Measurements from ENCODE around the gene ARHGAP1.

Gene ARHGAP1

GRCh38 chr11:46666516-46666915 lies 33.9 kb downstream of the ARHGAP1 start:
- Histone ChIP-seq H3K4me1 (ENCODE audit: control insufficient read depth, insufficient read depth, low read length) (no peaks in the 10 kb centered on the region), H3K9ac (ENCODE audit: low read depth, low read length) (no peak overlapping the region), H3K4me3 (ENCODE audit: low read depth, low read length) (no peak overlapping the region), H3K27me3 (ENCODE audit: control insufficient read depth, insufficient read depth, low read length) (no peaks in the 10 kb centered on the region), H3K9me3 (ENCODE audit: control insufficient read depth, insufficient read depth, low read length) (no peaks in the 10 kb centered on the region), H3K36me3 (ENCODE audit: control insufficient read depth, insufficient read depth, low read length) (peaks cover 36% of the 10 kb centered on the region)

- no peaks in the 10 kb centered on the region for H3K27me3 ChIP-seq (ENCODE audit: control insufficient read depth, insufficient read depth, low read length)
- H3K9me3 ChIP-seq (ENCODE audit: control insufficient read depth, insufficient read depth, low read length), result no peaks in the 10 kb centered on the region
- no peak overlapping the region for H3K9ac ChIP-seq (ENCODE audit: low read depth, low read length)
- peaks cover 35% of the 10 kb centered on the region for H3K36me3 ChIP-seq (ENCODE audit: control insufficient read depth, insufficient read depth, low read length)
- H3K4me3 ChIP-seq (ENCODE audit: low read depth, low read length), result no peak overlapping the region
- no peaks in the 10 kb centered on the region for H3K4me1 ChIP-seq (ENCODE audit: control insufficient read depth, insufficient read depth, low read length)
Observed at GRCh38 chr11:46665356-46665755, 35.1 kb downstream of the ARHGAP1 start.

- Histone ChIP-seq H3K9me3 (ENCODE audit: control insufficient read depth, insufficient read depth, low read length) (no peaks in the 10 kb centered on the region), H3K36me3 (ENCODE audit: control insufficient read depth, insufficient read depth, low read length) (peaks cover 33% of the 10 kb centered on the region), H3K27me3 (ENCODE audit: control insufficient read depth, insufficient read depth, low read length) (no peaks in the 10 kb centered on the region)
Observed at GRCh38 chr11:46664612-46665011, 35.8 kb downstream of the ARHGAP1 start.

GRCh38 chr11:46663277-46663940 lies 37.0 kb downstream of the ARHGAP1 start:
- no peaks in the 10 kb centered on the region for H3K27me3 ChIP-seq (ENCODE audit: control insufficient read depth, insufficient read depth, low read length)
- peaks cover 28% of the 10 kb centered on the region for H3K36me3 ChIP-seq (ENCODE audit: control insufficient read depth, insufficient read depth, low read length)
- H3K9me3 ChIP-seq (ENCODE audit: control insufficient read depth, insufficient read depth, low read length), result no peaks in the 10 kb centered on the region
- no peak overlapping the region for H3K4me3 ChIP-seq (ENCODE audit: low read depth, low read length)
- no peak overlapping the region for H3K9ac ChIP-seq (ENCODE audit: low read depth, low read length)
- H3K4me1 ChIP-seq (ENCODE audit: control insufficient read depth, insufficient read depth, low read length), result no peaks in the 10 kb centered on the region

More at GRCh38 chr11:46664612-46665011, 35.8 kb downstream of the ARHGAP1 start:
- H3K4me1 ChIP-seq (ENCODE audit: control insufficient read depth, insufficient read depth, low read length), result no peaks in the 10 kb centered on the region
- no peak overlapping the region for H3K9ac ChIP-seq (ENCODE audit: low read depth, low read length)
- no peak overlapping the region for H3K4me3 ChIP-seq (ENCODE audit: low read depth, low read length)

GRCh38 chr11:46662366-46662765 lies 38.1 kb downstream of the ARHGAP1 start:
- H3K9ac ChIP-seq (ENCODE audit: low read depth, low read length), result no peak overlapping the region
- H3K36me3 ChIP-seq (ENCODE audit: control insufficient read depth, insufficient read depth, low read length), result peaks cover 22% of the 10 kb centered on the region
- H3K27me3 ChIP-seq (ENCODE audit: control insufficient read depth, insufficient read depth, low read length), result no peaks in the 10 kb centered on the region
- no peaks in the 10 kb centered on the region for H3K4me1 ChIP-seq (ENCODE audit: control insufficient read depth, insufficient read depth, low read length)
- no peaks in the 10 kb centered on the region for H3K9me3 ChIP-seq (ENCODE audit: control insufficient read depth, insufficient read depth, low read length)
- no peak overlapping the region for H3K4me3 ChIP-seq (ENCODE audit: low read depth, low read length)

DNA sequence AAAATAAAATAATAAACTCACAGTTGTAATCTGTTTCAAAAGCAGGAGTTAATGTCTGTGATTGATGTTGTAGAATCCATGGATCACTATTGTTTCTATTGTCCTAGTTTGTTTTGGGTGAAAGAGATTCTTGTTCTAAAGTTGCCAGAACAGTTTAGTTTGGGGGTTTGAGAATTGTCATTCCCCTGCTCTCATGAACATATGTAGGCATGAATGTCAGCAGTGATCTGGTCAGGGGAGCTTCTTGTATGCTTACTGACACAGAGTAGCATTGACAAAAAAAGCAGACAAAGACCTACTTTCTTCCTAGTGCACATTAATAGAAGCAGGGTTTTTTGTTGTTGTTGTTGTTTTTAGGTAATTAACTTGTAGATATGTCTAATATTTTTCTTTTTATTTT lies 38.6 kb downstream of the ARHGAP1 start:
- H3K27me3 ChIP-seq (ENCODE audit: control insufficient read depth, insufficient read depth, low read length), result no peaks in the 10 kb centered on the region
- no peak overlapping the region for H3K4me3 ChIP-seq (ENCODE audit: low read depth, low read length)
- H3K4me1 ChIP-seq (ENCODE audit: control insufficient read depth, insufficient read depth, low read length), result no peaks in the 10 kb centered on the region
- no peaks in the 10 kb centered on the region for H3K9me3 ChIP-seq (ENCODE audit: control insufficient read depth, insufficient read depth, low read length)
- H3K36me3 ChIP-seq (ENCODE audit: control insufficient read depth, insufficient read depth, low read length), result peaks cover 19% of the 10 kb centered on the region
- H3K9ac ChIP-seq (ENCODE audit: low read depth, low read length), result no peak overlapping the region

GRCh38 chr11:46659908-46660307 lies 40.5 kb downstream of the ARHGAP1 start:
- H3K36me3 ChIP-seq (ENCODE audit: control insufficient read depth, insufficient read depth, low read length), result peaks cover 11% of the 10 kb centered on the region
- H3K9ac ChIP-seq (ENCODE audit: low read depth, low read length), result no peak overlapping the region
- H3K27me3 ChIP-seq (ENCODE audit: control insufficient read depth, insufficient read depth, low read length), result no peaks in the 10 kb centered on the region
- H3K9me3 ChIP-seq (ENCODE audit: control insufficient read depth, insufficient read depth, low read length), result no peaks in the 10 kb centered on the region
- no peaks in the 10 kb centered on the region for H3K4me1 ChIP-seq (ENCODE audit: control insufficient read depth, insufficient read depth, low read length)
- H3K4me3 ChIP-seq (ENCODE audit: low read depth, low read length), result no peak overlapping the region

DNA sequence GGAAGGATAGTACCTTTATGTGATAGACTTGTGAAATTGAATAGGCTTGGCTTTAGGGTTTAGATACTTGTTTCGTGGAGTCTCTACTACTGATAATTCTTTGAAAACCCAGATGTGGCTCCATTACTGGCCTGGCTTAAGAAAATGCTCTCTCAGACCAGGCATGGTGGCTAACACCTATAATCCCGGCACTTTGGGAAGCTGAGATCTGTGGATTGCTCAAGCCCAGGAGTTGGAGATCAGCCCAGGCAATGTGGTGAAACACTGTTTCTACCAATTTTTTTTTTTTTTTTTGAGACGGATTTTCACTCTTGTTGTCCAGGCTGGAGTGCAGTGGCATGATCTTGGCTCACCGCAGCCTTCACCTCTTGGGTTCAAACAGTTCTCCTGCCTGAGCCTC lies 42.2 kb downstream of the ARHGAP1 start:
- Histone ChIP-seq H3K4me1 (ENCODE audit: control insufficient read depth, insufficient read depth, low read length) (no peaks in the 10 kb centered on the region), H3K36me3 (ENCODE audit: control insufficient read depth, insufficient read depth, low read length) (peaks cover 7% of the 10 kb centered on the region), H3K4me3 (ENCODE audit: low read depth, low read length) (no peak overlapping the region), H3K27me3 (ENCODE audit: control insufficient read depth, insufficient read depth, low read length) (no peaks in the 10 kb centered on the region), H3K9me3 (ENCODE audit: control insufficient read depth, insufficient read depth, low read length) (no peaks in the 10 kb centered on the region), H3K9ac (ENCODE audit: low read depth, low read length) (no peak overlapping the region)

DNA sequence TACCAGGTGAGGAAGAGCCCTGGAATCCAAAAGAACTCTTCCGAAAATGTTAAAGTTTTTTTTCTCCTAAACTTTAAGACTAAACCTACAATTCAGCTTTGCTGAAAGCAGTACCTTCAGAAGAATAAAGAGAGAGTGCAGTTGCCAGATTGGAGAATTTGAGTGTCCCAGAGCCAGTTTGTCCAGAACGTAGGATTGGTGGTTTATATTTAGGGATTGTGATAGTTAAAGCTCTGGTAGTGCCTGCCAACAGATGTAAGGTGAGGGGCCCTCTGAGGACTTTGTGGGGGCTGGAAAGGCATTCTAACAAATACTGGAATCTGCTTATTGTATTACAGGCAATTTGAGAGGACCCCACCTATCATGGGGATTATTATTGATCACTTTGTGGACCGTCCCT lies 43.2 kb downstream of the ARHGAP1 start:
- Histone ChIP-seq H3K36me3 (ENCODE audit: control insufficient read depth, insufficient read depth, low read length) (peaks cover 12% of the 10 kb centered on the region), H3K9me3 (ENCODE audit: control insufficient read depth, insufficient read depth, low read length) (no peaks in the 10 kb centered on the region), H3K27me3 (ENCODE audit: control insufficient read depth, insufficient read depth, low read length) (no peaks in the 10 kb centered on the region), H3K4me1 (ENCODE audit: control insufficient read depth, insufficient read depth, low read length) (no peaks in the 10 kb centered on the region), H3K9ac (ENCODE audit: low read depth, low read length) (no peak overlapping the region), H3K4me3 (ENCODE audit: low read depth, low read length) (no peak overlapping the region)

GRCh38 chr11:46655631-46656030 lies 44.8 kb downstream of the ARHGAP1 start:
- H3K4me3 ChIP-seq (ENCODE audit: low read depth, low read length), result no peak overlapping the region
- H3K36me3 ChIP-seq (ENCODE audit: control insufficient read depth, insufficient read depth, low read length), result peaks cover 14% of the 10 kb centered on the region
- H3K9me3 ChIP-seq (ENCODE audit: control insufficient read depth, insufficient read depth, low read length), result no peaks in the 10 kb centered on the region

GRCh38 chr11:46649180-46649738 lies 51.2 kb downstream of the ARHGAP1 start:
- Histone ChIP-seq H3K4me3 (ENCODE audit: low read depth, low read length) (no peak overlapping the region), H3K9me3 (ENCODE audit: control insufficient read depth, insufficient read depth, low read length) (no peaks in the 10 kb centered on the region), H3K27me3 (ENCODE audit: control insufficient read depth, insufficient read depth, low read length) (no peaks in the 10 kb centered on the region), H3K4me1 (ENCODE audit: control insufficient read depth, insufficient read depth, low read length) (no peaks in the 10 kb centered on the region), H3K36me3 (ENCODE audit: control insufficient read depth, insufficient read depth, low read length) (peaks cover 15% of the 10 kb centered on the region), H3K9ac (ENCODE audit: low read depth, low read length) (no peak overlapping the region)

More at GRCh38 chr11:46655631-46656030, 44.8 kb downstream of the ARHGAP1 start:
- no peaks in the 10 kb centered on the region for H3K4me1 ChIP-seq (ENCODE audit: control insufficient read depth, insufficient read depth, low read length)
- H3K27me3 ChIP-seq (ENCODE audit: control insufficient read depth, insufficient read depth, low read length), result no peaks in the 10 kb centered on the region
- no peak overlapping the region for H3K9ac ChIP-seq (ENCODE audit: low read depth, low read length)

DNA sequence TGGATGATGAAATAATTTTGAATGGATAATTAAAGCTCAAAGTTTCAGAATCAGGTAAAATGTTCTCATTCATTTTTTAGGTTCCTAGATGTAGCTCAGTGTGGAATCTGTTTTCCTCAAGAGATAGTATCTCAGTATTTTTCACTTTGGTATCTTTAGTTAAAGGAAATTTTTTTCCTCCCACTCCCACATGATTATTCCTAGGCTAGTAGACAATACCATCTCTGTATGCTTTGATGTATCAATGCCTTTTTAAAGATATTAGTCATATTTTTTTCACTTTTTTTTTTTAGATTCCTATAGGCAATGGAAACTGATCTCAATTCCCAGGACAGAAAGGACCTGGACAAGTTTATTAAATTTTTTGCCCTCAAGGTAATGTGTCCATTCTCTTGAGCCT lies 56.4 kb downstream of the ARHGAP1 start:
- Histone ChIP-seq H3K27me3 (ENCODE audit: control insufficient read depth, insufficient read depth, low read length) (no peaks in the 10 kb centered on the region), H3K4me3 (ENCODE audit: low read depth, low read length) (no peak overlapping the region), H3K4me1 (ENCODE audit: control insufficient read depth, insufficient read depth, low read length) (no peaks in the 10 kb centered on the region), H3K9ac (ENCODE audit: low read depth, low read length) (no peak overlapping the region), H3K36me3 (ENCODE audit: control insufficient read depth, insufficient read depth, low read length) (peaks cover 8% of the 10 kb centered on the region), H3K9me3 (ENCODE audit: control insufficient read depth, insufficient read depth, low read length) (no peaks in the 10 kb centered on the region)
